ENCODE measurements around the gene CATSPERE.

- no peak for TF ChIP-seq CTCF (IDR thresholded peaks at IDR 0.05)
- TF ChIP-seq POLR2A (IDR thresholded peaks at IDR 0.05), result no peak
Observed at GRCh38 chr1:244513493-244513892, 52.4 kb downstream of the CATSPERE start.

Measured in heart left ventricle (tissue), 13 donors.